Liver (tissue), 9 donors: Measurements from ENCODE around the gene F11. TPM values are rescaled to one million over a fixed set of nuclear protein-coding genes. Genes with fewer than 3 reads are reported as not detected.

Experiments used
- DNase-seq: peaks from one replicate; pipeline ENCODE4 v3.0.0-alpha.2; 2017; ENCODE audit warnings: low spot score
- H3K27ac ChIP-seq, 2 donors: one replicate each; pipeline ENCODE4 v1.7.0; 2013; ENCODE audit warnings: inconsistent platforms in 2 of 2, low read length in 2 of 2, control low read depth in 1 of 2, low read depth in 1 of 2, mild to moderate bottlenecking in 1 of 2
- H3K27me3 ChIP-seq, 4 donors: one replicate each; pipeline versions ENCODE4 v1.6.1 to v1.7.0; 2013; ENCODE audit warnings: low read length in 3 of 4, inconsistent platforms in 1 of 4, mild to moderate bottlenecking in 1 of 4, moderate library complexity in 1 of 4; ENCODE audit not compliant: control insufficient read depth in 4 of 4, insufficient read depth in 4 of 4
- H3K36me3 ChIP-seq, 4 donors: one replicate each; pipeline versions ENCODE4 v1.6.1 to v1.7.0; 2013; ENCODE audit warnings: low read length in 3 of 4, mild to moderate bottlenecking in 3 of 4, low read depth in 1 of 4, moderate library complexity in 1 of 4; ENCODE audit not compliant: control insufficient read depth in 4 of 4, insufficient read depth in 3 of 4
- H3K4me1 ChIP-seq, 4 donors: one replicate each; pipeline versions ENCODE4 v1.6.1 to v1.7.0; 2013; ENCODE audit warnings: low read length in 3 of 4, mild to moderate bottlenecking in 3 of 4, moderate library complexity in 1 of 4; ENCODE audit not compliant: control insufficient read depth in 4 of 4, insufficient read depth in 4 of 4
- H3K4me3 ChIP-seq, 3 donors: one replicate each; pipeline versions ENCODE4 v1.6.1 to v1.7.0; 2013; ENCODE audit warnings: low read length in 3 of 3, control low read depth in 1 of 3, low read depth in 1 of 3, mild to moderate bottlenecking in 1 of 3
- H3K9ac ChIP-seq, 2 donors: one replicate each; pipeline ENCODE4 v1.7.0; 2013; ENCODE audit warnings: low read length in 2 of 2, mild to moderate bottlenecking in 2 of 2, moderate library complexity in 2 of 2, control low read depth in 1 of 2, low read depth in 1 of 2
- H3K9me3 ChIP-seq, 4 donors: one replicate each; pipeline versions ENCODE4 v1.6.1 to v1.7.0; 2013; ENCODE audit warnings: low read length in 3 of 4; ENCODE audit not compliant: control insufficient read depth in 4 of 4
- ATF3 ChIP-seq: IDR thresholded peaks from 2 replicates; pipeline ENCODE4 v1.6.1; 2016; ENCODE audit warnings: antibody characterized with exemption
- CTCF ChIP-seq: fragments of 150-350 bp; IDR thresholded peaks from 2 replicates; pipeline ENCODE4 v1.5.1; 2017; ENCODE audit warnings: improper control_type of control experiment, low read depth, low read length; ENCODE audit not compliant: missing input control
- FOXA1 ChIP-seq: IDR thresholded peaks from 2 replicates; pipeline ENCODE4 v1.6.1; 2016; ENCODE audit warnings: antibody characterized with exemption
- FOXA2 ChIP-seq: IDR thresholded peaks from 2 replicates; pipeline ENCODE4 v1.6.1; 2016; ENCODE audit warnings: antibody characterized with exemption
- GABPA ChIP-seq, 2 donors: IDR thresholded peaks in 1 of 2; conservative IDR thresholded peaks in 1 of 2; 2 replicates each; pipeline ENCODE4 v1.6.1; 2016; ENCODE audit warnings: antibody characterized with exemption in 2 of 2, mild to moderate bottlenecking in 1 of 2, moderate library complexity in 1 of 2
- HNF4A ChIP-seq, 2 donors: conservative IDR thresholded peaks; 2 replicates each; pipeline ENCODE4 v1.6.1; 2016; ENCODE audit warnings: antibody characterized with exemption in 2 of 2, mild to moderate bottlenecking in 2 of 2
- JUND ChIP-seq, 2 donors: IDR thresholded peaks; 2 replicates each; pipeline ENCODE4 v1.6.1; 2016; ENCODE audit warnings: antibody characterized with exemption in 2 of 2
- MAX ChIP-seq: IDR thresholded peaks from 2 replicates; pipeline ENCODE4 v1.6.1; 2016; ENCODE audit warnings: antibody characterized with exemption
- NR2F2 ChIP-seq: IDR thresholded peaks from 2 replicates; pipeline ENCODE4 v1.6.1; 2016; ENCODE audit warnings: antibody characterized with exemption
- RAD21 ChIP-seq, 2 donors: IDR thresholded peaks; 2 replicates each; pipeline ENCODE4 v1.6.1; 2016; ENCODE audit warnings: antibody characterized with exemption in 2 of 2, mild to moderate bottlenecking in 2 of 2
- REST ChIP-seq: IDR thresholded peaks from 2 replicates; pipeline ENCODE4 v1.6.1; 2016; ENCODE audit warnings: antibody characterized with exemption, mild to moderate bottlenecking
- RXRA ChIP-seq, 2 donors: IDR thresholded peaks; 2 replicates each; pipeline ENCODE4 v1.6.1; 2017 to 2018; ENCODE audit warnings: antibody characterized with exemption in 2 of 2, mild to moderate bottlenecking in 1 of 2
- SP1 ChIP-seq: IDR thresholded peaks from 2 replicates; pipeline ENCODE4 v1.6.1; 2018; ENCODE audit warnings: antibody characterized with exemption, mild to moderate bottlenecking
- TAF1 ChIP-seq: conservative IDR thresholded peaks from 2 replicates; pipeline ENCODE4 v1.6.1; 2016; ENCODE audit warnings: antibody characterized with exemption, mild to moderate bottlenecking
- YY1 ChIP-seq: IDR thresholded peaks from 2 replicates; pipeline ENCODE4 v1.6.1; 2016; ENCODE audit warnings: antibody characterized with exemption, mild to moderate bottlenecking
- whole genome bisulfite sequencing: extraction: QIAGEN DNeasy Blood & Tissue Kit; methylation state at CpG from one replicate; pipeline ENCODE4 v1.1.7; 2013; 5-methylcytosine and 5-hydroxymethylcytosine counted together
- polyA plus RNA-seq, 2 donors: library from polyadenylated mRNA; stranded (reverse) in 1 of 2; unstranded in 1 of 2; fragments of 200-250 nt in 1 of 2; fragments of >200 nt in 1 of 2; fragmentation: Nextera tagmentation in 1 of 2; extraction: Ambion mirVana in 1 of 2; gene quantifications; one replicate each; pipeline versions ENCODE4 v1.2.1 to v1.2.3, GENCODE V29; 2013 to 2015
- total RNA-seq, 2 donors: library from RNA; depleted of rRNA; stranded (reverse); fragments of >200 nt; gene quantifications; one replicate each; pipeline ENCODE4 v1.2.3, GENCODE V29; 2014
- donor health status: healthy.
- donor health status: healthy.
- donor health status: healthy.
- donor health status: healthy.
- donor health status: healthy.

F11 gene
- total and polyA plus RNA-seq, 4 donors, result 54.6 to 207 (median 115) TPM

- no peak for TF ChIP-seq CTCF
Measured at GRCh38 chr4:186249785-186250754, 15.9 kb upstream of the F11 start (continued).

GRCh38 chr4:186250760-186251159 is 15.2 kb upstream of the F11 start:
- WGBS, result 18% methylated on average over 2 of the region's 2 CpGs
- peak overlapping the region; percentile 19 to 69 for H3K27ac ChIP-seq
- TF ChIP-seq RAD21 (IDR thresholded peaks at IDR 0.05), result no peak
- peak; percentile 54 for TF ChIP-seq SP1
- TF ChIP-seq RXRA (IDR thresholded peaks at IDR 0.05), result peak in 1 of 2 donors; percentile 45
- peak; percentile 33 for TF ChIP-seq REST
- TF ChIP-seq TAF1, result peak; percentile 48
- TF ChIP-seq YY1, result peak; percentile 43
- peak; percentile 28 to 38 for TF ChIP-seq HNF4A (conservative IDR thresholded peaks at IDR 0.05)
- TF ChIP-seq MAX, result peak; percentile 38
- TF ChIP-seq JUND (IDR thresholded peaks at IDR 0.05), result no peak
- peak; percentile 5 for TF ChIP-seq FOXA2
- H3K36me3 ChIP-seq, result peaks cover 2 to 28% (median 14%) of the 10 kb centered on the region in 4 donors
- H3K9ac ChIP-seq, result no peak overlapping the region
- H3K9me3 ChIP-seq, result no peaks in the 10 kb centered on the region
- DNase-seq, result no peak
- H3K4me1 ChIP-seq, result peaks cover 4 to 17% (median 12%) of the 10 kb centered on the region in 4 donors
- H3K4me3 ChIP-seq, result no peak overlapping the region
- no peaks in the 10 kb centered on the region for H3K27me3 ChIP-seq

GRCh38 chr4:186255122-186255521 is 10.9 kb upstream of the F11 start:
- Histone ChIP-seq H3K27ac (no peak overlapping the region), H3K27me3 (no peaks in the 10 kb centered on the region), H3K36me3 (peaks cover 2 to 46% (median 14%) of the 10 kb centered on the region in 4 donors), H3K4me3 (no peak overlapping the region), H3K9ac (no peak overlapping the region), H3K9me3 (no peaks in the 10 kb centered on the region), H3K4me1 (peaks cover 12 to 39% (median 23%) of the 10 kb centered on the region in 4 donors)
- DNase-seq, result no peak
- WGBS, result 97% methylated on average over 3 of the region's 3 CpGs
- no peak for TF ChIP-seq ATF3
- TF ChIP-seq JUND (IDR thresholded peaks at IDR 0.05), result no peak
- no peak for TF ChIP-seq TAF1
- no peak for TF ChIP-seq REST
- no peak for TF ChIP-seq RXRA (IDR thresholded peaks at IDR 0.05)
- TF ChIP-seq FOXA2, result no peak
- TF ChIP-seq FOXA1, result no peak
- no peak for TF ChIP-seq CTCF
- no peak for TF ChIP-seq MAX
- TF ChIP-seq YY1, result no peak
- no peak for TF ChIP-seq GABPA (IDR thresholded peaks at IDR 0.05 in 1 of 2, conservative IDR thresholded peaks at IDR 0.05 in 1 of 2)
- no peak for TF ChIP-seq RAD21 (IDR thresholded peaks at IDR 0.05)
- no peak for TF ChIP-seq NR2F2
- TF ChIP-seq HNF4A (conservative IDR thresholded peaks at IDR 0.05), result no peak
